PFSK-1 (cell line): Measurements from ENCODE around the gene SPTBN1.

Experiments used
- FOXP2 ChIP-seq: optimal IDR thresholded peaks from 2 replicates; pipeline ENCODE3; 2011; ENCODE audit warnings: borderline replicate concordance, control low read depth, inconsistent platforms; ENCODE audit not compliant: insufficient read depth; ENCODE audit errors: extremely low read length, extremely low read depth
- POLR2AphosphoS5 ChIP-seq: IDR thresholded peaks from 2 replicates; pipeline ENCODE4 v1.6.1; 2012; ENCODE audit warnings: low read depth, mild to moderate bottlenecking, control low read depth, low read length, moderate library complexity
- REST ChIP-seq, 2 experiments: IDR thresholded peaks; 2 replicates each; pipeline versions ENCODE4 v1.6.1 to v1.8.0; 2011 to 2012; ENCODE audit warnings: low read depth in 2 of 2, low read length in 2 of 2, control low read depth in 1 of 2, inconsistent platforms in 1 of 2, mild to moderate bottlenecking in 1 of 2, moderate library complexity in 1 of 2; ENCODE audit not compliant: insufficient read depth in 1 of 2
- SIN3A ChIP-seq: IDR thresholded peaks from 2 replicates; pipeline ENCODE4 v1.6.1; 2012; ENCODE audit warnings: mild to moderate bottlenecking, low read length, moderate library complexity, borderline replicate concordance; ENCODE audit not compliant: insufficient read depth
- TAF1 ChIP-seq: IDR thresholded peaks from 2 replicates; pipeline ENCODE4 v1.6.1; 2012; ENCODE audit warnings: low read length, control low read depth, borderline replicate concordance; ENCODE audit not compliant: insufficient read depth

SPTBN1 gene

GRCh38 chr2:54516842-54517241, 60.7 kb downstream of the SPTBN1 start:
- no peak for TF ChIP-seq REST (IDR thresholded peaks at IDR 0.05; ENCODE audit: insufficient read depth in 1 of 2, low read depth in 2 of 2, low read length in 2 of 2)
- no peak for TF ChIP-seq FOXP2
- no peak for TF ChIP-seq TAF1

- TF ChIP-seq TAF1 (no peak), SIN3A (no peak), POLR2AphosphoS5 (no peak), REST (IDR thresholded peaks at IDR 0.05; ENCODE audit: insufficient read depth in 1 of 2, low read depth in 2 of 2, low read length in 2 of 2) (no peak), FOXP2 (no peak)
Observed at GRCh38 chr2:54518430-54518829, 62.3 kb downstream of the SPTBN1 start.

- no peak for TF ChIP-seq REST (IDR thresholded peaks at IDR 0.05; ENCODE audit: insufficient read depth in 1 of 2, low read depth in 2 of 2, low read length in 2 of 2)
- TF ChIP-seq SIN3A, result no peak
- TF ChIP-seq TAF1, result no peak
- no peak for TF ChIP-seq POLR2AphosphoS5
- TF ChIP-seq FOXP2, result no peak
Observed at GRCh38 chr2:54519841-54520459, 63.8 kb downstream of the SPTBN1 start.

GRCh38 chr2:54520687-54521086, 64.6 kb downstream of the SPTBN1 start:
- TF ChIP-seq FOXP2 (no peak), SIN3A (no peak), TAF1 (no peak), REST (IDR thresholded peaks at IDR 0.05; ENCODE audit: insufficient read depth in 1 of 2, low read depth in 2 of 2, low read length in 2 of 2) (no peak), POLR2AphosphoS5 (no peak)
